Hepatocyte (in vitro differentiated cells): ENCODE data around the gene LEMD2. TPM values are rescaled to one million over a fixed set of nuclear protein-coding genes. Genes with fewer than 3 reads are reported as not detected.

ENCODE experiments used
- DNase-seq: peaks from one replicate; pipeline ENCODE4 v3.0.0-alpha.2; 2016; ENCODE audit warnings: low spot score
- H2AFZ ChIP-seq: fragments of 200-600 bp; sonication (generic); 2 replicates; pipeline ENCODE4 v1.6.0; 2016; ENCODE audit warnings: antibody characterized with exemption, mild to moderate bottlenecking
- H3K27ac ChIP-seq: fragments of 200-600 bp; sonication (generic); 2 replicates; pipeline ENCODE4 v1.5.1; 2016; ENCODE audit warnings: mild to moderate bottlenecking
- H3K27me3 ChIP-seq: fragments of 200-600 bp; sonication (generic); 2 replicates; pipeline ENCODE4 v1.6.1; 2016
- H3K36me3 ChIP-seq: fragments of 200-600 bp; sonication (generic); replicated peaks from 2 replicates; pipeline ENCODE4 v1.5.1; 2016; ENCODE audit warnings: low read depth; ENCODE audit not compliant: insufficient read depth
- H3K4me1 ChIP-seq: fragments of 200-600 bp; sonication (generic); 2 replicates; pipeline ENCODE4 v1.5.1; 2016; ENCODE audit warnings: mild to moderate bottlenecking, moderate library complexity; ENCODE audit not compliant: insufficient read depth
- H3K4me2 ChIP-seq: fragments of 200-600 bp; sonication (generic); 2 replicates; pipeline ENCODE4 v1.6.0; 2016
- H3K4me3 ChIP-seq: fragments of 200-600 bp; sonication (generic); 2 replicates; pipeline ENCODE4 v1.5.1; 2016; ENCODE audit warnings: mild to moderate bottlenecking
- H3K79me2 ChIP-seq: fragments of 200-600 bp; sonication (generic); 2 replicates; pipeline ENCODE4 v1.6.0; 2017; ENCODE audit warnings: mild to moderate bottlenecking
- H3K9me2 ChIP-seq: fragments of 200-600 bp; sonication (generic); replicated peaks from 2 replicates; pipeline ENCODE4 v1.6.0; 2017; ENCODE audit warnings: mild to moderate bottlenecking; ENCODE audit not compliant: insufficient read depth
- H3K9me3 ChIP-seq: fragments of 200-600 bp; sonication (generic); 2 replicates; pipeline ENCODE4 v1.5.1; 2016; ENCODE audit warnings: low read depth, mild to moderate bottlenecking
- H4K20me1 ChIP-seq: fragments of 200-600 bp; sonication (generic); 2 replicates; pipeline ENCODE4 v1.6.0; 2016; ENCODE audit warnings: mild to moderate bottlenecking; ENCODE audit not compliant: insufficient read depth, poor library complexity, severe bottlenecking
- EZH2 ChIP-seq: fragments of 200-600 bp; sonication (generic); IDR thresholded peaks from 2 replicates; pipeline ENCODE4 v1.6.1; 2016; ENCODE audit warnings: antibody characterized with exemption, mild to moderate bottlenecking, borderline replicate concordance
- EZH2phosphoT487 ChIP-seq: fragments of 200-600 bp; sonication (generic); IDR thresholded peaks from one replicate; pipeline ENCODE4 v1.6.1; 2018; ENCODE audit warnings: antibody characterized with exemption, mild to moderate bottlenecking, low read depth, moderate library complexity; ENCODE audit not compliant: unreplicated experiment, severe bottlenecking
- WGBS: methylation state at CpG from one replicate; pipeline ENCODE4 v1.1.6; 2016; ENCODE audit warnings: low lambda C conversion rate; ENCODE audit errors: missing lambda C conversion rate; 5-methylcytosine and 5-hydroxymethylcytosine counted together
- polyA plus RNA-seq: library from polyadenylated mRNA; unstranded; fragments of >200 nt; fragmentation: Nextera tagmentation; extraction: Ambion mirVana; gene quantifications from 2 replicates; pipeline ENCODE4 v1.2.1, GENCODE V29; 2016
- total RNA-seq: library from RNA; depleted of rRNA; stranded (reverse); fragments of >200 nt; gene quantifications from 2 replicates; pipeline ENCODE4 v1.2.3, GENCODE V29; 2014
- TF ChIP-seq, protein P1 (sequence below): fragments of 200-600 bp; sonication (generic); IDR thresholded peaks from 2 replicates; pipeline ENCODE4 v1.5.1; 2016; ENCODE audit warnings: antibody characterized with exemption, mild to moderate bottlenecking; ENCODE audit not compliant: poor library complexity

LEMD2 gene
- total and polyA plus RNA-seq, 2 experiments from 2014 or later: 38.1 to 66.3 TPM

- Histone ChIP-seq H3K4me3 (no peak overlapping the region), H3K9me2 (no peaks in the 10 kb centered on the region), H3K36me3 (no peaks in the 10 kb centered on the region), H3K27ac (no peak overlapping the region), H2AFZ (no peak overlapping the region), H3K27me3 (no peaks in the 10 kb centered on the region), H3K4me2 (no peak overlapping the region), H3K9me3 (no peaks in the 10 kb centered on the region), H4K20me1 (no peaks in the 10 kb centered on the region), H3K4me1 (peaks cover 25% of the 10 kb centered on the region), H3K79me2 (no peaks in the 10 kb centered on the region)
- 73% methylated on average over 11 of the region's 11 CpGs for WGBS
- TF ChIP-seq, protein P1, sequence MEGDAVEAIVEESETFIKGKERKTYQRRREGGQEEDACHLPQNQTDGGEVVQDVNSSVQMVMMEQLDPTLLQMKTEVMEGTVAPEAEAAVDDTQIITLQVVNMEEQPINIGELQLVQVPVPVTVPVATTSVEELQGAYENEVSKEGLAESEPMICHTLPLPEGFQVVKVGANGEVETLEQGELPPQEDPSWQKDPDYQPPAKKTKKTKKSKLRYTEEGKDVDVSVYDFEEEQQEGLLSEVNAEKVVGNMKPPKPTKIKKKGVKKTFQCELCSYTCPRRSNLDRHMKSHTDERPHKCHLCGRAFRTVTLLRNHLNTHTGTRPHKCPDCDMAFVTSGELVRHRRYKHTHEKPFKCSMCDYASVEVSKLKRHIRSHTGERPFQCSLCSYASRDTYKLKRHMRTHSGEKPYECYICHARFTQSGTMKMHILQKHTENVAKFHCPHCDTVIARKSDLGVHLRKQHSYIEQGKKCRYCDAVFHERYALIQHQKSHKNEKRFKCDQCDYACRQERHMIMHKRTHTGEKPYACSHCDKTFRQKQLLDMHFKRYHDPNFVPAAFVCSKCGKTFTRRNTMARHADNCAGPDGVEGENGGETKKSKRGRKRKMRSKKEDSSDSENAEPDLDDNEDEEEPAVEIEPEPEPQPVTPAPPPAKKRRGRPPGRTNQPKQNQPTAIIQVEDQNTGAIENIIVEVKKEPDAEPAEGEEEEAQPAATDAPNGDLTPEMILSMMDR: no peak
- TF ChIP-seq EZH2phosphoT487 (no peak), EZH2 (no peak)
- DNase-seq: no peak
Measured at GRCh38 chr6:33766921-33767907, 21.7 kb downstream of the LEMD2 start.

DNA sequence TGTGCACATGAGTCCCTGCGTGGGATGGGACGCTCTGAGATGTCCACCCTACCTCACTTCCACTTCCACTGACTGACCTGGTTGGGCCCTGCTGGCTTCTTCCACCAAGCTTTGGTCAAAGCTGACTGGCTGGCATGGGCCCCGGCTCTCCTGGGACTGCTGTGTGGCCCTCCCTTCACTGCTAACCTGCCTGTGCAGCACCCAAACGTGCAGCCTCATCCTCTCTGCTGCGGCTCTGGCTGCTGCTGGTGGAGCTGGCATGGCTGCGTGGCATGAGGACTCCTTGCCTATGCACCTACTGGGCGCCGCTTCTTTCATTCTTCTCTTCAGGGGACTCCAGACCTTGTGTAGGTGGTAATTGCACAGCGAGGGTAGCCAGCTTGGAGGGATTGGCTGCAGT lies 23.6 kb downstream of the LEMD2 start:
- Histone ChIP-seq H3K4me2 (no peak overlapping the region), H2AFZ (no peak overlapping the region), H3K4me3 (no peak overlapping the region), H3K27ac (no peak overlapping the region), H3K79me2 (no peaks in the 10 kb centered on the region), H4K20me1 (no peaks in the 10 kb centered on the region), H3K9me3 (no peaks in the 10 kb centered on the region), H3K27me3 (no peaks in the 10 kb centered on the region), H3K9me2 (no peaks in the 10 kb centered on the region), H3K36me3 (no peaks in the 10 kb centered on the region), H3K4me1 (peaks cover 21% of the 10 kb centered on the region)
- DNase-seq: no peak
- 98% methylated on average over 9 of the region's 9 CpGs for WGBS
- TF ChIP-seq EZH2phosphoT487 (no peak), EZH2 (no peak)
- TF ChIP-seq, protein P1: no peak

DNA sequence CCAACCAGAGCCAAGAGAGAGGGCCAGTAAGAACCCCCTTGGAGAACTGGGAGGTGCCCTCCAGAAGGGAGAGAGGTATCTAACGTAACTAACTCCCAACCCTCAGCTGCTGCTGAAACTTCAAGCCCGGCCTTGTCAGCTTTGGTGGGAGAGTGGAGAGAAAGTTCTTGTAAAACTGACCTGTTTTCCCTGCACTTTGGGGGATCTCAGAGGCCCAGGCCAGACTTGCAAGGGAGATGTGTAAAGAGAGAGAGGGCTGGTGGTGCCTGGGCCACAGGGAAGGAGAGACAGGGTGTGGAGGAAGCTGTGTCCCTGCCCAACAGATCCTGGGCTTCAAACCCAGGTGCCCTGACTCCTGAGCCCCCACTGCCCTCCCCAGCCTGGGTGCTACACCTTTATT lies 24.9 kb downstream of the LEMD2 start:
- H3K27me3 ChIP-seq: no peaks in the 10 kb centered on the region
- H2AFZ ChIP-seq: no peak overlapping the region
- H3K4me1 ChIP-seq: peaks cover 16% of the 10 kb centered on the region
- DNase-seq: no peak
- H3K27ac ChIP-seq: no peak overlapping the region
- no peaks in the 10 kb centered on the region for H3K9me2 ChIP-seq
- H3K9me3 ChIP-seq: no peaks in the 10 kb centered on the region
- WGBS: 81% methylated on average over 2 of the region's 2 CpGs
- H3K4me2 ChIP-seq: no peak overlapping the region
- no peaks in the 10 kb centered on the region for H3K79me2 ChIP-seq
- H4K20me1 ChIP-seq: no peaks in the 10 kb centered on the region
- TF ChIP-seq EZH2phosphoT487 (no peak), EZH2 (no peak)
- TF ChIP-seq, protein P1: no peak
- no peak overlapping the region for H3K4me3 ChIP-seq
- H3K36me3 ChIP-seq: no peaks in the 10 kb centered on the region
